8988T (cell line): ENCODE data around the gene ZDHHC7.
"Not testable (repeated sequence)": the region's sequence is repeated elsewhere in the genome, so short reads cannot be mapped to it uniquely, and the experiment has no call there.

Experiments used
- DNase-seq: peaks from one replicate; pipeline ENCODE4 v3.0.0; 2011

The ZDHHC7 gene

DNA sequence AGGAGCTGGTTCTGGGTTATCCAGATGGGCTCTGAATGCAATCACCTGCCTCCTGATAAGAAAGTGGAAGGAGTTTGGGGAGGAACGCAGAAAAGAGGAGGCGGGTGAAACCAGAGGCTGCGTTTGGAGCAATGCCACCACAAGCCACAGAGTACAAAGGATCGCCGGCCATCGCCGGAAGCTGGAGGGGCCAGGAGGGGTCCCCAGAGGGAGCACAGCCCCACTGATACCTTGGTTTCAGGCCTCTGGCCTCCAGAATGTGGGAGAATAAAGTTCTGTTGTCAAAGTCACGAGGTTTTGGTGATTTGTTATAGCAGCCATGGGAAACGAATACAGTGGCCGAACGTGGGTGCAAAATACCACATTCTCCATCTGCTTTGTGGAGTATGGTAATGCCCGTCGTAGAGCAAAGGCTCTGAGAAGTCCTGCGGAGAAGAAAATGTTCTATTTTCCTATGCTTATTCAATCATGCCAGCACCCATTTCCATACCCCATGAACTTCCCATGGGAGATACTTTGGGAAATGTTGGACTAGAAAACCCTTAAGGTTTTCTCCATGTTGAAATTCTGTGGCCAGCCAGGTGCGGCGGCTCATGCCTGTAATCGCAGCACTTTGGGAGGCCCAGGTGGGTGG lies 51.4 kb downstream of the ZDHHC7 start:
- no peak for DNase-seq

DNA sequence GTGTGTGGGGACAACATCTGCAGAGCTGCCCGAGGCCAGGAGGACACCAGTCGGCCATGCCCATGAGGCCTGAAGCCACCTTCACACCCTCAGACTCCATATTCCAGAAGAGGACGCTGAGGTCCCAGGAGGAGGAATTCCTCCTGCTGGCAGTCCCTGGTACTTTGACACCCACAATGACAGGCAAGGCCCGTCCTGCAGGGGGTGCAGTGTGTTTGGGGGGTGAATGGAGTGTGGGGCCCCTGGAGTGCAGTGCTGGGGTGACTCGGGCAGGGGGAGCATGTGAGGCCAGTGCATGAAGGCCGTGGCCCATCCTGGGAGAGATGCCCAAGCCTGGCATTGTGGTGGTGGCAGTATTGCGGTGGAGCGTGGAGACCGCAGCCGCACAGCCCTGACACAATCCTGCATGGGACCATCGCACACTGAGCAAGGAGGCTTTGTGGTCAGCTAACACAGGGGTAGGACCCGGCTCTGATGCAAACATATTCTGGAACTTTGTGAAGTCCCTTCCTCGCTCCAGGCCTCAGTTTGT lies 52.2 kb downstream of the ZDHHC7 start:
- DNase-seq = peak; percentile 65

GRCh38 chr16:84957792-84958191 lies 53.5 kb downstream of the ZDHHC7 start:
- DNase-seq = no peak

DNA sequence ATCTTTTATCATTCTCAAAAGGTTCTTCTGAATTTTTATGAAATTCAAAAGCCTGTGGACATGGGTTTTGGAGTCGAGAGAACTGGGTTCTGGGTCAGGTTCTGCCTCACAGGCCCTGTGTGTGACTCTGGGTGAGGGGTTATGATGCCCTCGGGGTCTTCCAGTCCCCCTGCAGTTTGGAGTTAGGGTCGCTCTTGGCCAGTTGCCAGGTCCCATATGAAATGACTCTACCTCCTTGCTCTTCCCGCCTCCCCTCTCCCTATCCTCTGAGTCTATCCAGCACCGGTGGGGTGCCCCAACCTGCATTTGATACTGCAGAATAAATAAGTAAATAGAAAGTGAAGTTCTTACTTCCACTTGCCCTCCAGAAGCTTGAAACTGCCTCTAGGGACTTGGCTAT lies 54.1 kb downstream of the ZDHHC7 start:
- DNase-seq = no peak

GRCh38 chr16:84955427-84955826 lies 55.9 kb downstream of the ZDHHC7 start:
- no peak for DNase-seq

GRCh38 chr16:84953190-84953746 lies 58.1 kb downstream of the ZDHHC7 start:
- DNase-seq = no peak

GRCh38 chr16:84952335-84953189 lies 58.8 kb downstream of the ZDHHC7 start:
- peak; percentile 77 for DNase-seq

DNA sequence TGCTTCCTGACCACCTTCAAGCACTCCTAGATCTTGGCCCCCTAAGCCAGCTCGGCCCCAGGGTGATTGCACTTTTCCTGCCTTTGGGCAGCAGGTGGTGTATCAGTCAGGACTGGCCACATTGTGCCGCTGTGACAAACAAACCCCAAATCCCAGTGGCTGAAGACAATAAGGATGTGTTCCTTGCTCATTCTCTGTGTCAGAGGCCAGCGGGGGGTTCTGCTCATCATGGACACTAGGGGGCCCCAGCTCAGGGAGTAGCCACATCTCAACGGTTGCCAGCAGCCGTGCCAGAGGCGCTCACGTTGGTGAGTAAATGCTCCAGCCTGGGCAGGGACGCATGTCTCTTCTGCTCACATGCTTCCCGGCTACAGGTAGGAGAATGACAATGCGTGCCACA lies 60.4 kb downstream of the ZDHHC7 start:
- peak; percentile 70 for DNase-seq

- no peak for DNase-seq
Observed at GRCh38 chr16:84949772-84950436, 61.4 kb downstream of the ZDHHC7 start.

DNA sequence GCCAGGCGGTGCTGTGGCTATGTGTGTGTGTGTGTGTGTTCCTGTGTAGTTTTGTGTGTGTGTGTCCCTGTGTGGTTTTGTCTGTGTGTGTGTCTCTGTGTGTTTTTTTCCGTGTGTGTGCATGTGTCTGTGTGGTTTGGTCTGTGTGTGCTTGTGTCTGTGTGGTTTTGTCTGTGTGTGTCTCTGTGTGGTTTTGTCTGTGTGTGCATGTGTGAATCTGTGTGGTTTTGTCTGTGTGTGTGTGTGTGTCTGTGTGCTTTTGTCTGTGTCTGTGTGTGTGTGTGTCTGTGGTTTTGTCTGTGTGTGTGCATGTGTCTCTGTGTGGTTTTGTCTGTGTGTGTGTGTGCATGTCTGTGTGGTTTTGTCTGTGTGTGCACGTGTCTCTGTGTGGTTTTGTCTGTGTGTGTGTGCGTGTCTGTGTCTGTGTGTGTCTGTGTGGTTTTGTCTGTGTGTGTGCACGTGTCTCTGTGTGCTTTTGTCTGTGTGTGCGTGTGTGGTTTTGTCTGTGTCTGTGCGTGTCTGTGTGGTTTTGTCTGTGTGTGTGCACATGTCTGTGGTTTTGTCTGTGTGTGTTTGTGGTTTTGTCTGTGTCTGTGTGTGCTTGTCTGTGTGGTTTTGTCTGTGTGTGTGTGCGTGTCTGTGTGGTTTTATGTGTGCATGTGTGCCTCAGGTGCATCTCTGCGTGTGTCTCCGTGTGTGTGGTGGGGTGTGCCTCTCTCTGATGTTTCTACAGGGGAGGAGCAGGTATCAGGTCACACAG lies 62.3 kb downstream of the ZDHHC7 start:
- DNase-seq = no peak

- no peak for DNase-seq
Observed at GRCh38 chr16:84947996-84948850, 63.1 kb downstream of the ZDHHC7 start.

DNA sequence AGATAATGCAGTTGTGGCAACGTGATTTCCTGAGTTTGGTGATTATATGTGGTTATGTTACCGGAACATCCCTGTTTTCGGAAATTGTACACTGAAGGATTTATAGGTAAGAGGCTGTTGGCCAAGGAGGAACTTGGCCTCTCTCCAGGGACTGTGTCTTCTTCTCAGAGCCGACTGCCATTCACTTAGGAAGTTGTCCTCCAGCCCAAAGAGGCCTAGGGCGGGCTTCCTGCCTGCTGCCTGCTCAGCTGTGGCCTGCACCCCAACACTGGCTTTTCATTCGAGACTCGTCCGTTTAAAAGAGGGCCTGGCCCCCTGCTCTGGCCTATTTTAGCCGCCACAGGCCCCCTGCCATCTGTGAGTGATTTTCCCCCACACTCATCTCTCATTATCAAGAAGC lies 64.3 kb downstream of the ZDHHC7 start:
- no peak for DNase-seq

DNA sequence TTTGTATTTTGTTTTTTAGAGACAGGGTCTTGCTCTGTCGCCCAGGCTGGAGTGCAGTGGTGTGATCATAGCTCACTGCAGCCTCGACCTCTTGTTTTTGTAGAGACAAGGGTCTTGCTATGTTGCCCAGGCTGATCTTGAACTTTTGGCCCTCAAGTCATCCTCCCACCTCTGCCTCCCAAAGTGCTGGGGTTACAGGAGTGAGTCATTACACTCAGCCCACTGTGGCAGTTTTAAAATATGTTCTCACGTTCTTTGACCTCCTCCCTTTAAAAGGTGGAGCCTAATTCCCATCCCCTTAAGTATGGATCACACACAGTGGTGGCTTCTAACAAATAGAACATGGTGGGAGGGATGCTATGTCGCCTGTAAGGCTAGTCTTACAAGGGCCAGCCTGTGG lies 67.7 kb downstream of the ZDHHC7 start:
- no peak for DNase-seq

GRCh38 chr16:84942786-84943185 lies 68.5 kb downstream of the ZDHHC7 start:
- DNase-seq = no peak

DNA sequence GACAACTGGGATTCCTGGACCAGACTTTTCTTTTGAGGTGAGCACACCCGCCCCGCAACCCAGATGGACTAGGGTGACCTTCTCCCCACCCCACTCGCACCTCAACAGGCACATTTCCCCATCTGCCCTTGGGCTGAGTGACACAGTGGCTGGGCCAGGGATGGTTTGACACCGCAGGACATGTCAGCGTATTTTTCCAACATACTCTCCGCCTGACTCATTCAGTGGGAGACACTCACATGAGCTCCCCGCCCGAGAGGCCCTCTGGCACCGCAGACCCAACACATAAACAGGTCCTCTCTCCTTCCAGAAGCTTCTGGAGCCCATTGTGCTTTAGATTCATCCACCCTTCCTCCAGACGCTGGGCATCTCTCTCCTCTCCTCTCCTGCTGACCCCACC lies 69.4 kb downstream of the ZDHHC7 start:
- peak; percentile 73 for DNase-seq

DNA sequence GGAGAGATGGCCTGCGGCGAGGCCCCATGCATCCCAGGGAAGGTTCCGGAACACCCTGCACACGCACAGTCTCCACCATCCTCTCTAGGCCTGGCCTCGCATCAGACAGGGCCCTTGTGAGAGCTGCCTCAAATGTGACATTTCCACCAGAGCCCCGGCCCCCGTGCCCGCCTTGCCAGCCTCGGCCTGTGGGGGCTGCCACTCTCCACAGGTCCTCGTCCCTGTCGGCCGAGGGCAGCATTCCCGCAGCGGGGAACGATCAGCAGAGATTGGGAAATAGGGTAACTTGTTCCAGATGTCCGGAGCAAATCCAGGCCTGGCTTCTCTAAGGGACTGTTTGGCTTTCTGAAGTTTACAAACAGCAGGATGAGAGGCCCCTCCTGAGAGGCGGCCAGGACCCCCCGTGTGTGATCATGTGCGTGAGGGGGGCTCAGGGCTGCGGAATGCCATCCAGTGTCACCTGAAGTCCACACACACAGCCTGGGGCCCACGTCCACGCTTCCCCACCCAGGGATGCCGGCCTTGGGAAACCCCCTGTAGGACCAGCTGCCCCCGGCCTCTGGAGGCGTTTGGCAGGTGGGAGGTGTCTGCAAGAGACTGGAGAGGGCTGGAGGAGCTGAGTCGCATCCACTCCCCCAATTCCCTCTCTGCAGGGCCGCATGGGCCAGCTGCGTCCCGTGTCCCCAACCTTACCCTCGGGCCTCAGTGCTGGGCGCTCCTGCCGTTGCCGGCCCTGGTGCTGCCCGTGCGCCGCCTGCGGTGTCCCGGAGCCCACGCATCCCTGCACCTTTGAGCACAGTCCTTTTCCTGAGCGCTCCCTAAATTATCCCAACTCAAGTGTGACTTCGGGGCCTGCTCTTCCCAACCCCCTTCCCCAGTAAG lies 70.4 kb downstream of the ZDHHC7 start:
- DNase-seq = no peak

- not testable (repeated sequence) for DNase-seq
Observed at GRCh38 chr16:84938616-84939015, 72.7 kb downstream of the ZDHHC7 start.

- no peak for DNase-seq
Observed at GRCh38 chr16:84937196-84938005, 73.9 kb downstream of the ZDHHC7 start.

- DNase-seq = no peak
Observed at GRCh38 chr16:84933774-84934631, 77.3 kb downstream of the ZDHHC7 start.
